Sigmoid colon (tissue), 7 donors: ENCODE data around the gene EVI2A. TPM values are rescaled to one million over a fixed set of nuclear protein-coding genes. Genes with fewer than 3 reads are reported as not detected.

Experiments used
- DNase-seq: peaks from one replicate; pipeline ENCODE4 v3.0.0-alpha.2; 2019
- H3K27ac ChIP-seq, 4 donors: fragments of 200-600 bp; sonication (generic); one replicate each; pipeline ENCODE4 v1.5.1; 2016 to 2019; ENCODE audit warnings: mild to moderate bottlenecking in 1 of 4
- H3K27me3 ChIP-seq, 3 donors: fragments of 200-600 bp; sonication (generic); one replicate each; pipeline ENCODE4 v1.5.1; 2019; ENCODE audit warnings: mild to moderate bottlenecking in 1 of 3
- H3K36me3 ChIP-seq, 4 donors: fragments of 200-600 bp; sonication (generic); one replicate each; pipeline ENCODE4 v1.5.1; 2016 to 2019
- H3K4me1 ChIP-seq, 4 donors: fragments of 200-600 bp; sonication (generic); one replicate each; pipeline ENCODE4 v1.5.1; 2017 to 2019
- H3K4me3 ChIP-seq, 4 donors: fragments of 200-600 bp; sonication (generic); one replicate each; pipeline ENCODE4 v1.5.1; 2017 to 2019; ENCODE audit warnings: mild to moderate bottlenecking in 2 of 4, moderate library complexity in 1 of 4
- H3K9me3 ChIP-seq, 4 donors: fragments of 200-600 bp in 3 of 4; sonication (generic) in 3 of 4; one replicate each; pipeline versions ENCODE4 v1.5.1 to v1.6.1; 2013 to 2019
- EP300 ChIP-seq, 4 donors: sonication (generic); formaldehyde crosslinking; IDR thresholded peaks; one replicate each; pipeline ENCODE4 v1.6.1; 2017; ENCODE audit warnings: antibody characterized with exemption in 4 of 4
- POLR2A ChIP-seq, 2 donors: fragments of 450-650 bp; IDR thresholded peaks; one replicate each; pipeline ENCODE4 v1.6.1; 2016; ENCODE audit warnings: antibody characterized with exemption in 2 of 2, mild to moderate bottlenecking in 2 of 2, moderate library complexity in 2 of 2
- POLR2AphosphoS5 ChIP-seq, 4 donors: sonication (generic); formaldehyde crosslinking; IDR thresholded peaks; one replicate each; pipeline ENCODE4 v1.6.1; 2017; ENCODE audit warnings: antibody characterized with exemption in 4 of 4
- WGBS, 2 donors: extraction: QIAGEN DNeasy Blood & Tissue Kit; methylation state at CpG; one replicate each; pipeline ENCODE4 v1.1.7; 2013; 5-methylcytosine and 5-hydroxymethylcytosine counted together
- intact Hi-C: fragments of 100-400 bp; cut with DNase I; formaldehyde crosslinking; loops from one replicate; pipeline ENCODE4 v1.15.1; 2023
- polyA plus RNA-seq, 3 donors: library from polyadenylated mRNA; stranded (reverse); fragments of 200-250 nt; gene quantifications; one replicate each; pipeline ENCODE4 v1.2.3, GENCODE V29; 2013
- total RNA-seq, 4 donors: library from RNA; depleted of rRNA; stranded (reverse); fragments of >200 nt; gene quantifications; one replicate each; pipeline ENCODE4 v1.1.0, GENCODE V29; 2016
- TF ChIP-seq, protein P1 (sequence below), 4 experiments: fragments of 450-650 bp in 3 of 4; fragments of 200-600 bp in 1 of 4; IDR thresholded peaks; one replicate each; pipeline ENCODE4 v1.5.1; 2016 to 2019; ENCODE audit warnings: antibody characterized with exemption in 4 of 4, mild to moderate bottlenecking in 3 of 4, moderate library complexity in 2 of 4
- donor health status: healthy with polysubstance abuse.
- donor health status: Bipolar disorder and iron deficiency.
- donor health status: healthy.

Gene EVI2A, protein sequence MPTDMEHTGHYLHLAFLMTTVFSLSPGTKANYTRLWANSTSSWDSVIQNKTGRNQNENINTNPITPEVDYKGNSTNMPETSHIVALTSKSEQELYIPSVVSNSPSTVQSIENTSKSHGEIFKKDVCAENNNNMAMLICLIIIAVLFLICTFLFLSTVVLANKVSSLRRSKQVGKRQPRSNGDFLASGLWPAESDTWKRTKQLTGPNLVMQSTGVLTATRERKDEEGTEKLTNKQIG
- 1 to 10 TPM; 6.9 to 9.3 (median 7.6) TPM for total RNA-seq
- polyA plus RNA-seq: 10 to 100 TPM in 2 of 3 donors, 1 to 10 TPM in 1; 9.0 to 23.0 (median 10.2) TPM

- TF ChIP-seq POLR2A (IDR thresholded peaks at IDR 0.05): no peak
- TF ChIP-seq, protein P1, sequence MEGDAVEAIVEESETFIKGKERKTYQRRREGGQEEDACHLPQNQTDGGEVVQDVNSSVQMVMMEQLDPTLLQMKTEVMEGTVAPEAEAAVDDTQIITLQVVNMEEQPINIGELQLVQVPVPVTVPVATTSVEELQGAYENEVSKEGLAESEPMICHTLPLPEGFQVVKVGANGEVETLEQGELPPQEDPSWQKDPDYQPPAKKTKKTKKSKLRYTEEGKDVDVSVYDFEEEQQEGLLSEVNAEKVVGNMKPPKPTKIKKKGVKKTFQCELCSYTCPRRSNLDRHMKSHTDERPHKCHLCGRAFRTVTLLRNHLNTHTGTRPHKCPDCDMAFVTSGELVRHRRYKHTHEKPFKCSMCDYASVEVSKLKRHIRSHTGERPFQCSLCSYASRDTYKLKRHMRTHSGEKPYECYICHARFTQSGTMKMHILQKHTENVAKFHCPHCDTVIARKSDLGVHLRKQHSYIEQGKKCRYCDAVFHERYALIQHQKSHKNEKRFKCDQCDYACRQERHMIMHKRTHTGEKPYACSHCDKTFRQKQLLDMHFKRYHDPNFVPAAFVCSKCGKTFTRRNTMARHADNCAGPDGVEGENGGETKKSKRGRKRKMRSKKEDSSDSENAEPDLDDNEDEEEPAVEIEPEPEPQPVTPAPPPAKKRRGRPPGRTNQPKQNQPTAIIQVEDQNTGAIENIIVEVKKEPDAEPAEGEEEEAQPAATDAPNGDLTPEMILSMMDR (IDR thresholded peaks at IDR 0.05): no peak
- peak in 3 of 4 donors; percentile 14 to 26 (median 20) for TF ChIP-seq POLR2AphosphoS5 (IDR thresholded peaks at IDR 0.05)
- no peak for TF ChIP-seq EP300 (IDR thresholded peaks at IDR 0.05)
- intact Hi-C loops: no loop called here
- Histone ChIP-seq H3K4me1 (peaks cover 0 to 10% (median 0%) of the 10 kb centered on the region in 4 donors), H3K27ac (peak within 1 kb of the TSS in 2 of 4 donors; percentile 16 to 39), H3K36me3 (peaks cover 0 to 12% (median 10%) of the 10 kb centered on the region in 4 donors), H3K9me3 (no peaks in the 10 kb centered on the region), H3K4me3 (peak within 1 kb of the TSS in 2 of 4 donors; percentile 18 to 30), H3K27me3 (no peaks in the 10 kb centered on the region)
- DNase-seq: no peak
- WGBS, 2 donors: 31 to 82% methylated on average over 3 of the region's 3 CpGs
Observed at GRCh38 chr17:31321481-31321880, at the start of gene EVI2A. Gene EVI2A (minus strand): TSS chr17:31321622. CDS start chr17:31319013, 2,609 bp downstream.

GRCh38 chr17:31369266-31369665 lies 47.8 kb upstream of the EVI2A start:
- H3K27ac ChIP-seq: no peak overlapping the region
- H3K9me3 ChIP-seq: no peaks in the 10 kb centered on the region
- H3K27me3 ChIP-seq: no peaks in the 10 kb centered on the region
- intact Hi-C loops: no loop called here
- H3K36me3 ChIP-seq: peaks cover 0 to 16% (median 2%) of the 10 kb centered on the region in 4 donors
- no peak overlapping the region for H3K4me3 ChIP-seq
- peaks cover 0 to 9% (median 3%) of the 10 kb centered on the region in 4 donors for H3K4me1 ChIP-seq
- TF ChIP-seq EP300 (IDR thresholded peaks at IDR 0.05) (no peak), POLR2A (IDR thresholded peaks at IDR 0.05) (no peak), POLR2AphosphoS5 (IDR thresholded peaks at IDR 0.05) (no peak)
- DNase-seq: no peak

GRCh38 chr17:31366088-31366487 lies 44.7 kb upstream of the EVI2A start:
- no peak overlapping the region for H3K27ac ChIP-seq
- no peaks in the 10 kb centered on the region for H3K9me3 ChIP-seq
- TF ChIP-seq POLR2AphosphoS5 (IDR thresholded peaks at IDR 0.05): no peak
- TF ChIP-seq POLR2A (IDR thresholded peaks at IDR 0.05): no peak
- H3K4me3 ChIP-seq: no peak overlapping the region
- WGBS, 2 donors: 97 to 99% methylated on average over 4 of the region's 4 CpGs
- no peak for DNase-seq
- H3K36me3 ChIP-seq: peaks cover 0 to 25% (median 2%) of the 10 kb centered on the region in 4 donors
- intact Hi-C loops: no loop called here
- no peaks in the 10 kb centered on the region for H3K4me1 ChIP-seq
- H3K27me3 ChIP-seq: no peaks in the 10 kb centered on the region

DNA sequence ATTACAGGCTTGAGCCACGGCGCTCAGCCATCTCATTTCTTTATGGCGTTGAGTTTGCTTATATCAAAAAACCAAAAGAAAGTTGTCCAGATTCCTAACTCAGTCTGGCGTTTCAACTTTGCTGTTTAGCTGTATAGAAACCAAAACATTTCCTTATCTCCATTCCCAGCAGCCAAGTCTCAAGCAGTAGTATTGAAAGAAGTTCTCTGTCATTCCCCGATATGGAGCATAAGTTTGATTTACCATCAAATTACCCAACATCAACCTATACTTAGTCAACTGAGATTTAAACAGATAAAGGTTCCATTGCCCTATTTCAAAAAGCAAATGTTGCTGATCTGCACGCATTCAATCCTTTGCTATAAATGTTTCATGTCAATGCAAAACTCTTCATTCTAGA lies 42.6 kb upstream of the EVI2A start:
- intact Hi-C loops: no loop called here
- no peak for DNase-seq
- H3K27ac ChIP-seq: no peak overlapping the region
- 95 to 96% methylated on average over 6 of the region's 6 CpGs for WGBS, 2 donors
- no peak overlapping the region for H3K4me3 ChIP-seq
- TF ChIP-seq POLR2A (IDR thresholded peaks at IDR 0.05) (no peak), POLR2AphosphoS5 (IDR thresholded peaks at IDR 0.05) (no peak), EP300 (IDR thresholded peaks at IDR 0.05) (no peak)
- TF ChIP-seq, protein P1 (IDR thresholded peaks at IDR 0.05): no peak
- H3K27me3 ChIP-seq: no peaks in the 10 kb centered on the region
- H3K36me3 ChIP-seq: peaks cover 0 to 42% (median 2%) of the 10 kb centered on the region in 4 donors
- no peaks in the 10 kb centered on the region for H3K9me3 ChIP-seq
- H3K4me1 ChIP-seq: no peaks in the 10 kb centered on the region

GRCh38 chr17:31357839-31358394 lies 36.5 kb upstream of the EVI2A start:
- peaks cover 0 to 74% (median 4%) of the 10 kb centered on the region in 4 donors for H3K36me3 ChIP-seq

GRCh38 chr17:31357091-31357490 lies 35.7 kb upstream of the EVI2A start:
- no peaks in the 10 kb centered on the region for H3K9me3 ChIP-seq
- no peak for TF ChIP-seq POLR2A (IDR thresholded peaks at IDR 0.05)
- TF ChIP-seq EP300 (IDR thresholded peaks at IDR 0.05): no peak
- no peak for TF ChIP-seq POLR2AphosphoS5 (IDR thresholded peaks at IDR 0.05)
- TF ChIP-seq, protein P1 (IDR thresholded peaks at IDR 0.05): no peak
- H3K27ac ChIP-seq: no peak overlapping the region
- H3K4me3 ChIP-seq: no peak overlapping the region
- no peak for DNase-seq
- WGBS, 2 donors: 65 to 80% methylated on average over 2 of the region's 2 CpGs
- H3K36me3 ChIP-seq: peaks cover 0 to 78% (median 7%) of the 10 kb centered on the region in 4 donors
- H3K4me1 ChIP-seq: no peaks in the 10 kb centered on the region
- H3K27me3 ChIP-seq: no peaks in the 10 kb centered on the region
- intact Hi-C loops: no loop called here

More at GRCh38 chr17:31357839-31358394, 36.5 kb upstream of the EVI2A start:
- DNase-seq: no peak
- TF ChIP-seq EP300 (IDR thresholded peaks at IDR 0.05): no peak
- WGBS, 2 donors: 64 to 78% methylated on average over 3 of the region's 3 CpGs
- H3K27me3 ChIP-seq: no peaks in the 10 kb centered on the region
- H3K4me3 ChIP-seq: no peak overlapping the region
- H3K27ac ChIP-seq: no peak overlapping the region
- intact Hi-C loops: no loop called here
- H3K4me1 ChIP-seq: no peaks in the 10 kb centered on the region
- H3K9me3 ChIP-seq: no peaks in the 10 kb centered on the region
